H1 (cell line): ENCODE results near the gene SYTL5. TPM values are rescaled to one million over a fixed set of nuclear protein-coding genes. Genes with fewer than 3 reads are reported as not detected.

Experiments
- CTCF ChIA-PET: fragments of 300-600 bp; sonication (Branson Sonifier 250); formaldehyde crosslinking; loops from one replicate; lab custom pipeline; 2021; ENCODE audit not compliant: partially characterized antibody; lab: Charles Lee
- POLR2A ChIA-PET: fragments of 300-600 bp; sonication (Branson Sonifier 250); formaldehyde crosslinking; loops from one replicate; lab custom pipeline; 2021; ENCODE audit warnings: inconsistent platforms; ENCODE audit not compliant: partially characterized antibody; lab: Charles Lee
- DNase-seq, 2 experiments: peaks; one replicate each; pipeline versions ENCODE4 v3.0.0 to v3.0.0-alpha.2; 2010 to 2022; ENCODE audit warnings: low spot score in 2 of 2, low read depth in 1 of 2, mixed read lengths in 1 of 2
- FAIRE-seq: peaks from 2 replicates; lab custom pipeline; 2011; peaks lifted over from hg19 to GRCh38; lab: Jason Lieb, UNC
- H2AFZ ChIP-seq: 2 replicates; pipeline ENCODE4 v1.8.1; 2012; ENCODE audit warnings: low read length, inconsistent platforms
- H2AK5ac ChIP-seq: 2 replicates; pipeline ENCODE4 v1.6.1; 2013; ENCODE audit warnings: low read depth, low read length
- H2BK120ac ChIP-seq: replicated peaks from 2 replicates; pipeline ENCODE3; 2013; ENCODE audit warnings: low read depth, low read length, inconsistent platforms
- H2BK12ac ChIP-seq: 2 replicates; pipeline ENCODE4 v1.6.1; 2013; ENCODE audit warnings: low read depth, low read length
- H2BK15ac ChIP-seq: 2 replicates; pipeline ENCODE4 v1.6.1; 2013; ENCODE audit warnings: low read length
- H2BK20ac ChIP-seq: 2 replicates; pipeline ENCODE4 v1.6.1; 2013; ENCODE audit warnings: low read length
- H2BK5ac ChIP-seq: 2 replicates; pipeline ENCODE4 v1.6.1; 2013; ENCODE audit warnings: low read depth, low read length
- H3K14ac ChIP-seq: 2 replicates; pipeline ENCODE4 v1.6.1; 2013; ENCODE audit warnings: inconsistent platforms; ENCODE audit not compliant: insufficient read length
- H3K18ac ChIP-seq: 2 replicates; pipeline ENCODE4 v1.6.1; 2013; ENCODE audit warnings: low read length; ENCODE audit errors: extremely low read depth
- H3K23ac ChIP-seq: 2 replicates; pipeline ENCODE4 v1.6.1; 2013; ENCODE audit warnings: inconsistent platforms; ENCODE audit not compliant: insufficient read length
- H3K23me2 ChIP-seq: 2 replicates; pipeline ENCODE4 v1.6.1; 2013; ENCODE audit warnings: low read depth, low read length
- H3K27ac ChIP-seq: 2 replicates; pipeline ENCODE4 v1.6.1; 2011; ENCODE audit warnings: low read depth, low read length, inconsistent platforms
- H3K27me3 ChIP-seq, 4 experiments: replicated peaks in 1 of 4; 1 replicate in 1 of 4; 2 replicates in 3 of 4; pipeline versions ENCODE4 v1.6.1 to v1.8.1; 2011 to 2013; ENCODE audit warnings: low read length in 3 of 4, mild to moderate bottlenecking in 3 of 4, inconsistent platforms in 2 of 4, mixed read lengths in 2 of 4, moderate library complexity in 1 of 4; ENCODE audit not compliant: control insufficient read depth in 3 of 4, insufficient read depth in 3 of 4; ENCODE audit errors: extremely low read depth in 1 of 4
- H3K36me3 ChIP-seq, 4 experiments: 2 replicates each; pipeline versions ENCODE4 v1.6.1 to v1.8.1; 2011 to 2013; ENCODE audit warnings: mild to moderate bottlenecking in 4 of 4, low read length in 3 of 4, moderate library complexity in 2 of 4, control low read depth in 1 of 4, inconsistent platforms in 1 of 4; ENCODE audit not compliant: insufficient read depth in 4 of 4, control insufficient read depth in 2 of 4
- H3K4ac ChIP-seq: replicated peaks from 2 replicates; pipeline ENCODE3; 2013; ENCODE audit warnings: low read length, low read depth, mixed read lengths, inconsistent platforms; ENCODE audit not compliant: insufficient read length
- H3K4me1 ChIP-seq, 4 experiments: replicated peaks in 1 of 4; 1 replicate in 1 of 4; 2 replicates in 3 of 4; pipeline versions ENCODE4 v1.6.1 to v1.8.1; 2011 to 2013; ENCODE audit warnings: low read length in 3 of 4, inconsistent platforms in 2 of 4, mixed read lengths in 1 of 4; ENCODE audit not compliant: insufficient read depth in 4 of 4, control insufficient read depth in 3 of 4
- H3K4me2 ChIP-seq, 2 experiments: 2 replicates each; pipeline versions ENCODE4 v1.6.1 to v1.8.1; 2011 to 2013; ENCODE audit warnings: low read depth in 2 of 2, low read length in 2 of 2, control low read depth in 1 of 2, inconsistent platforms in 1 of 2, mild to moderate bottlenecking in 1 of 2; ENCODE audit not compliant: insufficient read depth in 1 of 2
- H3K4me3 ChIP-seq, 4 experiments: fragments of 200-600, 300-600 bp in 1 of 4; sonication (generic), shearing (Covaris generic), sonication (Bioruptor Twin) in 1 of 4; 2 replicates each; pipeline versions ENCODE4 v1.5.1 to v1.8.1; 2011 to 2016; ENCODE audit warnings: low read length in 4 of 4, low read depth in 3 of 4, control low read depth in 2 of 4, inconsistent platforms in 2 of 4, mild to moderate bottlenecking in 2 of 4, mixed read lengths in 1 of 4, moderate library complexity in 1 of 4; ENCODE audit not compliant: insufficient read depth in 2 of 4; ENCODE audit errors: extremely low read depth in 1 of 4
- H3K56ac ChIP-seq: replicated peaks from 2 replicates; pipeline ENCODE3; 2013; ENCODE audit warnings: low read depth, mild to moderate bottlenecking, mixed read lengths, low read length, inconsistent platforms; ENCODE audit not compliant: insufficient read length
- H3K79me1 ChIP-seq: 2 replicates; pipeline ENCODE4 v1.6.1; 2013; ENCODE audit warnings: low read depth, low read length, control low read depth
- H3K79me2 ChIP-seq, 2 experiments: 2 replicates each; pipeline versions ENCODE4 v1.6.1 to v1.8.1; 2012 to 2013; ENCODE audit warnings: low read length in 2 of 2, mild to moderate bottlenecking in 2 of 2, inconsistent platforms in 1 of 2; ENCODE audit not compliant: insufficient read depth in 2 of 2, control insufficient read depth in 1 of 2
- H3K9ac ChIP-seq, 4 experiments: replicated peaks in 1 of 4; 1 replicate in 1 of 4; 2 replicates in 3 of 4; pipeline versions ENCODE4 v1.6.1 to v1.8.1; 2011 to 2013; ENCODE audit warnings: low read depth in 3 of 4, low read length in 3 of 4, control low read depth in 2 of 4, mild to moderate bottlenecking in 2 of 4, moderate library complexity in 2 of 4, inconsistent platforms in 1 of 4; ENCODE audit errors: extremely low read depth in 1 of 4
- H3K9me3 ChIP-seq, 2 experiments: 2 replicates each; pipeline versions ENCODE4 v1.6.1 to v1.8.1; 2012 to 2013; ENCODE audit warnings: mild to moderate bottlenecking in 2 of 2, moderate library complexity in 2 of 2, control low read depth in 1 of 2, inconsistent platforms in 1 of 2, low read depth in 1 of 2, low read length in 1 of 2, mixed read lengths in 1 of 2; ENCODE audit not compliant: insufficient read depth in 2 of 2
- H4K20me1 ChIP-seq, 2 experiments: replicated peaks in 1 of 2; 2 replicates each; pipeline versions ENCODE3 to v1.8.1; 2011 to 2013; ENCODE audit warnings: inconsistent platforms in 2 of 2, low read length in 2 of 2, mild to moderate bottlenecking in 1 of 2; ENCODE audit not compliant: insufficient read depth in 2 of 2, control insufficient read depth in 1 of 2
- H4K5ac ChIP-seq: 2 replicates; pipeline ENCODE4 v1.6.1; 2013; ENCODE audit warnings: low read length, low read depth, mixed read lengths, inconsistent platforms; ENCODE audit not compliant: insufficient read length
- H4K8ac ChIP-seq: 2 replicates; pipeline ENCODE4 v1.8.0; 2013; ENCODE audit warnings: mild to moderate bottlenecking, moderate library complexity, low read length, inconsistent platforms; ENCODE audit not compliant: insufficient read depth; ENCODE audit errors: extremely low read depth
- H4K91ac ChIP-seq: replicated peaks from 2 replicates; pipeline ENCODE3; 2013; ENCODE audit warnings: low read length, mixed read lengths, inconsistent platforms; ENCODE audit not compliant: insufficient read length
- BACH1 ChIP-seq: IDR thresholded peaks from 2 replicates; pipeline ENCODE4 v1.6.1; 2012; ENCODE audit warnings: low read length, improper control_type of control experiment
- CBX5 ChIP-seq: fragments of 300-800, 300-1000 bp; sonication (generic); IDR thresholded peaks from 2 replicates; pipeline ENCODE4 v1.7.1; 2016; ENCODE audit warnings: antibody characterized with exemption, low read length, low read depth
- CEBPB ChIP-seq: IDR thresholded peaks from 2 replicates; pipeline ENCODE4 v1.6.1; 2012; ENCODE audit warnings: low read depth, low read length
- CHD1 ChIP-seq: IDR thresholded peaks from 2 replicates; pipeline ENCODE4 v1.6.1; 2012; ENCODE audit warnings: low read depth, low read length, improper control_type of control experiment
- CREB1 ChIP-seq: IDR thresholded peaks from 2 replicates; pipeline ENCODE4 v1.6.1; 2012; ENCODE audit warnings: inconsistent platforms
- JUN ChIP-seq: IDR thresholded peaks from 2 replicates; pipeline ENCODE4 v1.6.1; 2011; ENCODE audit warnings: low read depth, mild to moderate bottlenecking, improper control_type of control experiment, low read length
- JUND ChIP-seq: IDR thresholded peaks from 2 replicates; pipeline ENCODE4 v1.6.1; 2011; ENCODE audit warnings: mild to moderate bottlenecking, improper control_type of control experiment, low read length
- KDM1A ChIP-seq: fragments of 200-600, 300-600 bp; sonication (generic); IDR thresholded peaks from 2 replicates; pipeline ENCODE4 v1.7.1; 2016; ENCODE audit warnings: mild to moderate bottlenecking, low read length, borderline replicate concordance
- PHF8 ChIP-seq: fragments of 200-600 bp; sonication (generic); conservative IDR thresholded peaks from 2 replicates; pipeline ENCODE4 v1.7.1; 2012; ENCODE audit warnings: low read depth, mild to moderate bottlenecking, inconsistent platforms, low read length, moderate library complexity
- POU5F1 ChIP-seq: IDR thresholded peaks from 2 replicates; pipeline ENCODE4 v1.6.1; 2011; ENCODE audit warnings: low read depth, mild to moderate bottlenecking, low read length, moderate library complexity
- SAP30 ChIP-seq: fragments of 300-600 bp; sonication (generic); IDR thresholded peaks from 2 replicates; pipeline ENCODE4 v1.7.1; 2012; ENCODE audit warnings: low read length, moderate library complexity, mild to moderate bottlenecking, inconsistent platforms; ENCODE audit not compliant: insufficient read depth, insufficient replicate concordance
- SIX5 ChIP-seq: IDR thresholded peaks from 2 replicates; pipeline ENCODE4 v1.6.1; 2011; ENCODE audit warnings: mild to moderate bottlenecking, low read depth, low read length
- SP1 ChIP-seq: IDR thresholded peaks from 2 replicates; pipeline ENCODE4 v1.6.1; 2011; ENCODE audit warnings: low read depth, low read length
- SP2 ChIP-seq: IDR thresholded peaks from 2 replicates; pipeline ENCODE4 v1.6.1; 2012; ENCODE audit warnings: mild to moderate bottlenecking, low read length, inconsistent platforms
- SP4 ChIP-seq: IDR thresholded peaks from 2 replicates; pipeline ENCODE4 v1.6.1; 2012; ENCODE audit warnings: low read length, inconsistent platforms
- TAF7 ChIP-seq: optimal IDR thresholded peaks from 2 replicates; pipeline ENCODE3; 2011; ENCODE audit warnings: low read depth, mild to moderate bottlenecking, inconsistent platforms, low read length, moderate library complexity, borderline replicate concordance
- TCF12 ChIP-seq: IDR thresholded peaks from 2 replicates; pipeline ENCODE4 v1.6.1; 2011; ENCODE audit warnings: low read depth, mild to moderate bottlenecking, low read length
- WGBS, 2 experiments: shearing (Covaris generic) in 1 of 2; methylation state at CpG; one replicate each; pipeline versions ENCODE4 v1.1.6 to v1.1.7; 2013 to 2015; ENCODE audit warnings: low lambda C conversion rate in 2 of 2, mixed read lengths in 2 of 2, inconsistent platforms in 1 of 2, low coverage in 1 of 2, missing lambda C conversion rate in 1 of 2; ENCODE audit not compliant: insufficient replicate concordance in 2 of 2, insufficient coverage in 1 of 2, insufficient read length in 1 of 2; ENCODE audit errors: extremely low coverage in 1 of 2, missing lambda C conversion rate in 1 of 2; 5-methylcytosine and 5-hydroxymethylcytosine counted together
- polyA plus RNA-seq, 7 experiments: library from polyadenylated mRNA; depleted of rRNA in 3 of 7; stranded (reverse) in 5 of 7; unstranded in 2 of 7; fragments of >200 nt in 5 of 7; fragments of 200-250 nt in 2 of 7; gene quantifications; 1 replicate in 5 of 7; 2 replicates in 1 of 7; 4 replicates in 1 of 7; pipeline versions ENCODE4 v1.2.1 to v1.2.3, GENCODE V29; 2011 to 2013; ENCODE audit warnings: missing spikeins in 2 of 7, mixed read lengths in 2 of 7
- total RNA-seq: library from RNA; stranded (reverse); fragmentation: NEBNext Ultra II Directional; extraction: Animal tissue kit (Norgen Biotek cat#: 25700); gene quantifications from 2 replicates; pipeline ENCODE4 v1.2.1, GENCODE V29; 2021

Gene SYTL5
- total and polyA plus RNA-seq, 2 of the 8 experiments (the other 6 are each of a cell fraction or from before 2014, with no cell fraction given): 0.15 to 0.52 TPM

- no peak for FAIRE-seq
- H3K4me3 ChIP-seq: no peak overlapping the region
- no peak overlapping the region for H3K9ac ChIP-seq
- no peak overlapping the region for H2BK12ac ChIP-seq
- H2AK5ac ChIP-seq: no peak overlapping the region
- ChIA-PET POLR2A (no interaction called here), CTCF (no interaction called here)
- H4K8ac ChIP-seq: no peak overlapping the region
- H3K4me1 ChIP-seq: no peaks in the 10 kb centered on the region
- no peaks in the 10 kb centered on the region for H3K27me3 ChIP-seq
- H2BK15ac ChIP-seq: no peak overlapping the region
- no peak overlapping the region for H3K4ac ChIP-seq
- no peaks in the 10 kb centered on the region for H3K79me2 ChIP-seq
- H3K23me2 ChIP-seq: no peaks in the 10 kb centered on the region
- H4K91ac ChIP-seq: no peak overlapping the region
- no peaks in the 10 kb centered on the region for H3K9me3 ChIP-seq
- no peak overlapping the region for H3K27ac ChIP-seq
- no peak overlapping the region for H2BK5ac ChIP-seq
- no peak overlapping the region for H2BK20ac ChIP-seq
- no peaks in the 10 kb centered on the region for H3K79me1 ChIP-seq
- H3K14ac ChIP-seq: no peak overlapping the region
- DNase-seq: no peak
- H4K5ac ChIP-seq: no peak overlapping the region
- no peaks in the 10 kb centered on the region for H4K20me1 ChIP-seq
- WGBS, 2 experiments: 93% methylated on average over 3 of the region's 3 CpGs; no CpG with 5 or more reads in 1 of the 2 experiments
- H3K18ac ChIP-seq: no peak overlapping the region
- no peak overlapping the region for H2BK120ac ChIP-seq
- no peak overlapping the region for H2AFZ ChIP-seq
- no peak overlapping the region for H3K23ac ChIP-seq
- H3K56ac ChIP-seq: no peak overlapping the region
- H3K36me3 ChIP-seq: no peaks in the 10 kb centered on the region
- H3K4me2 ChIP-seq: no peak overlapping the region
- TF ChIP-seq TAF7 (no peak), PHF8 (no peak), TCF12 (no peak), SP1 (no peak), KDM1A (no peak), BACH1 (no peak), SAP30 (no peak), CEBPB (no peak), CBX5 (no peak), JUND (no peak), POU5F1 (no peak), CHD1 (no peak), SP2 (no peak), JUN (no peak), CREB1 (no peak), SIX5 (no peak), SP4 (no peak)
Measured at GRCh38 chrX:38069273-38069672, 62.9 kb downstream of the SYTL5 start.
